MM.1S (cell line): ENCODE data around the gene ENTPD6.

Experiments used
- DNase-seq: peaks from one replicate; pipeline ENCODE4 v3.0.0-alpha.2; 2015
- H2AFZ ChIP-seq: fragments of 300-600 bp; sonication (generic); 2 replicates; pipeline ENCODE4 v1.6.0; 2016; ENCODE audit warnings: antibody characterized with exemption, low read length
- H3F3A ChIP-seq: fragments of 300-600 bp; sonication (generic); 2 replicates; pipeline ENCODE4 v1.6.1; 2016; ENCODE audit warnings: mild to moderate bottlenecking, antibody characterized with exemption, low read length, moderate library complexity, mixed read lengths; ENCODE audit not compliant: insufficient read depth
- H3K27ac ChIP-seq: fragments of 300-600 bp; sonication (generic); 2 replicates; pipeline ENCODE4 v1.5.1; 2016; ENCODE audit warnings: mild to moderate bottlenecking, low read length
- H3K27me3 ChIP-seq: fragments of 300-600 bp; sonication (generic); replicated peaks from 2 replicates; pipeline ENCODE4 v1.6.0; 2016; ENCODE audit warnings: low read length; ENCODE audit not compliant: insufficient read depth
- H3K36me3 ChIP-seq: fragments of 300-600 bp; sonication (generic); replicated peaks from 2 replicates; pipeline ENCODE4 v1.6.1; 2016; ENCODE audit warnings: mild to moderate bottlenecking, low read length, mixed read lengths; ENCODE audit not compliant: insufficient read depth
- H3K4me1 ChIP-seq: fragments of 300-600 bp; sonication (generic); 2 replicates; pipeline ENCODE4 v1.6.1; 2016; ENCODE audit warnings: low read length, mixed read lengths
- H3K4me2 ChIP-seq: fragments of 300-600 bp; sonication (generic); 2 replicates; pipeline ENCODE4 v1.6.0; 2016; ENCODE audit warnings: low read depth, low read length
- H3K4me3 ChIP-seq: fragments of 300-600 bp; sonication (generic); 2 replicates; pipeline ENCODE4 v1.5.1; 2016; ENCODE audit warnings: low read length, mixed read lengths
- H3K79me2 ChIP-seq: fragments of 300-600 bp; sonication (generic); 2 replicates; pipeline ENCODE4 v1.6.1; 2016; ENCODE audit warnings: mixed run types, low read length, mixed read lengths
- H3K9ac ChIP-seq: fragments of 300-600 bp; sonication (generic); 2 replicates; pipeline ENCODE4 v1.6.1; 2016; ENCODE audit warnings: low read length, mixed read lengths
- H3K9me2 ChIP-seq: fragments of 300-600 bp; sonication (generic); replicated peaks from 2 replicates; pipeline ENCODE4 v1.6.1; 2016; ENCODE audit warnings: mild to moderate bottlenecking, low read length, mixed read lengths; ENCODE audit not compliant: insufficient read depth
- H3K9me3 ChIP-seq: fragments of 300-600 bp; sonication (generic); replicated peaks from 2 replicates; pipeline ENCODE4 v1.6.1; 2016; ENCODE audit warnings: mild to moderate bottlenecking, low read length, mixed read lengths; ENCODE audit not compliant: insufficient read depth
- H4K20me1 ChIP-seq: fragments of 300-600 bp; sonication (generic); 2 replicates; pipeline ENCODE4 v1.6.1; 2016; ENCODE audit warnings: mild to moderate bottlenecking, low read length, moderate library complexity, mixed read lengths; ENCODE audit not compliant: insufficient read depth
- EZH2 ChIP-seq: fragments of 300-600 bp; sonication (generic); optimal IDR thresholded peaks from 2 replicates; pipeline ENCODE3; 2017; ENCODE audit warnings: low read depth, mild to moderate bottlenecking, antibody characterized with exemption, low read length, mixed read lengths
- EZH2phosphoT487 ChIP-seq: fragments of 300-600 bp; sonication (generic); IDR thresholded peaks from 2 replicates; pipeline ENCODE4 v1.6.1; 2018; ENCODE audit warnings: antibody characterized with exemption, low read length
- TF ChIP-seq, protein P1 (sequence below): fragments of 300-600 bp; sonication (generic); IDR thresholded peaks from 2 replicates; pipeline ENCODE4 v1.5.1; 2016; ENCODE audit warnings: antibody characterized with exemption, low read length, mixed read lengths

Gene ENTPD6

DNA sequence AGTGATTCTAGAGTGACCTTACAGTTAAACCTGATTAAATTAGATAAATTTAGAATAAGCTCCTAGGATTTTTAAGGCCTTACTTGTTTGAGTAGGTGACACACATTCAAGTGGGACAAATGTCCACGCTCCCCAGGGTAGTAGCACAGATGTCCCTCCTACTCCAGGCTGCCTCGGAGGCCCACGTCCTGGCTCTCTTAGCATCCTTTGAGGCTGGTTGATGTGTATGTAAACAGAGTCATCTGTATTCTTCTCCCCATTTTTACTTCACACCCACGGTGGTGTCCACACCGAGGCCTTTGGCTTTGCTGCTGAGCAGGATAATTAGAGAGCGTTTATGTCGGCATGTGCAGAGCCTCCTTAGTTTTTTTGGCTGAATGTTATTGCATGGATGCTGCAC lies 15.8 kb downstream of the ENTPD6 start:
- H3K9me2 ChIP-seq = no peaks in the 10 kb centered on the region
- H3K79me2 ChIP-seq = peaks cover 22% of the 10 kb centered on the region
- H3K4me2 ChIP-seq = no peak overlapping the region
- no peak overlapping the region for H3K27ac ChIP-seq
- H3K4me1 ChIP-seq = no peaks in the 10 kb centered on the region
- H3K9me3 ChIP-seq = no peaks in the 10 kb centered on the region
- no peak for DNase-seq
- H3F3A ChIP-seq = no peaks in the 10 kb centered on the region
- no peaks in the 10 kb centered on the region for H3K27me3 ChIP-seq
- no peak overlapping the region for H3K4me3 ChIP-seq
- H4K20me1 ChIP-seq = no peaks in the 10 kb centered on the region
- H2AFZ ChIP-seq = no peak overlapping the region
- H3K36me3 ChIP-seq = peaks cover 4% of the 10 kb centered on the region; the same call in 1 of the 2 replicates
- H3K9ac ChIP-seq = no peak overlapping the region
- no peak for TF ChIP-seq EZH2phosphoT487
- TF ChIP-seq, protein P1, sequence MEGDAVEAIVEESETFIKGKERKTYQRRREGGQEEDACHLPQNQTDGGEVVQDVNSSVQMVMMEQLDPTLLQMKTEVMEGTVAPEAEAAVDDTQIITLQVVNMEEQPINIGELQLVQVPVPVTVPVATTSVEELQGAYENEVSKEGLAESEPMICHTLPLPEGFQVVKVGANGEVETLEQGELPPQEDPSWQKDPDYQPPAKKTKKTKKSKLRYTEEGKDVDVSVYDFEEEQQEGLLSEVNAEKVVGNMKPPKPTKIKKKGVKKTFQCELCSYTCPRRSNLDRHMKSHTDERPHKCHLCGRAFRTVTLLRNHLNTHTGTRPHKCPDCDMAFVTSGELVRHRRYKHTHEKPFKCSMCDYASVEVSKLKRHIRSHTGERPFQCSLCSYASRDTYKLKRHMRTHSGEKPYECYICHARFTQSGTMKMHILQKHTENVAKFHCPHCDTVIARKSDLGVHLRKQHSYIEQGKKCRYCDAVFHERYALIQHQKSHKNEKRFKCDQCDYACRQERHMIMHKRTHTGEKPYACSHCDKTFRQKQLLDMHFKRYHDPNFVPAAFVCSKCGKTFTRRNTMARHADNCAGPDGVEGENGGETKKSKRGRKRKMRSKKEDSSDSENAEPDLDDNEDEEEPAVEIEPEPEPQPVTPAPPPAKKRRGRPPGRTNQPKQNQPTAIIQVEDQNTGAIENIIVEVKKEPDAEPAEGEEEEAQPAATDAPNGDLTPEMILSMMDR = no peak
- no peak for TF ChIP-seq EZH2

DNA sequence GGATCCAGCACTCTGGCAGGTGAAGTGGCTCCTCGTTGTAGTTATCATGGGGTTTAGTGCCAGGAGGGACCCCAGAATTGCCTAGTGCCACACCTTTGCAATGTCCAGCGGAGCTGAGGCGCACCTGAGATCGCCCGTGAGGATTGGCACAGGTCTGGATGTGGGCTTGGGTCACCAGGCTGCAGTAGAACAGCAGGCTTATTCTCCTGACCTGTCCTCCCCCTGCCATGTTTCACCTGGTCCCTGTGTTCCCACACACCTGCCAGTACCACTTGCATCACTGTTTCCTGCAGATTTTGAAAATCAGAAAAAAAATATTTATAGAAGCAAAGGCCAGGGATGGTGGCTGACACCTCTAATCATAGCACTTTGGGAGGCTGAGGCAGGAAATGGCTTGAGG lies 16.7 kb downstream of the ENTPD6 start:
- no peak overlapping the region for H3K4me3 ChIP-seq
- H3K27ac ChIP-seq = no peak overlapping the region
- H3K9me3 ChIP-seq = no peaks in the 10 kb centered on the region
- no peak overlapping the region for H3K4me2 ChIP-seq
- H3K79me2 ChIP-seq = peaks cover 13% of the 10 kb centered on the region
- H3F3A ChIP-seq = no peaks in the 10 kb centered on the region
- no peak overlapping the region for H2AFZ ChIP-seq
- DNase-seq = no peak
- TF ChIP-seq, protein P1 = no peak
- no peak for TF ChIP-seq EZH2phosphoT487
- no peak for TF ChIP-seq EZH2
- no peaks in the 10 kb centered on the region for H3K9me2 ChIP-seq
- no peak overlapping the region for H3K9ac ChIP-seq
- no peaks in the 10 kb centered on the region for H3K4me1 ChIP-seq
- H3K36me3 ChIP-seq = peaks cover 4% of the 10 kb centered on the region; the same call in 1 of the 2 replicates
- no peaks in the 10 kb centered on the region for H3K27me3 ChIP-seq
- H4K20me1 ChIP-seq = no peaks in the 10 kb centered on the region

DNA sequence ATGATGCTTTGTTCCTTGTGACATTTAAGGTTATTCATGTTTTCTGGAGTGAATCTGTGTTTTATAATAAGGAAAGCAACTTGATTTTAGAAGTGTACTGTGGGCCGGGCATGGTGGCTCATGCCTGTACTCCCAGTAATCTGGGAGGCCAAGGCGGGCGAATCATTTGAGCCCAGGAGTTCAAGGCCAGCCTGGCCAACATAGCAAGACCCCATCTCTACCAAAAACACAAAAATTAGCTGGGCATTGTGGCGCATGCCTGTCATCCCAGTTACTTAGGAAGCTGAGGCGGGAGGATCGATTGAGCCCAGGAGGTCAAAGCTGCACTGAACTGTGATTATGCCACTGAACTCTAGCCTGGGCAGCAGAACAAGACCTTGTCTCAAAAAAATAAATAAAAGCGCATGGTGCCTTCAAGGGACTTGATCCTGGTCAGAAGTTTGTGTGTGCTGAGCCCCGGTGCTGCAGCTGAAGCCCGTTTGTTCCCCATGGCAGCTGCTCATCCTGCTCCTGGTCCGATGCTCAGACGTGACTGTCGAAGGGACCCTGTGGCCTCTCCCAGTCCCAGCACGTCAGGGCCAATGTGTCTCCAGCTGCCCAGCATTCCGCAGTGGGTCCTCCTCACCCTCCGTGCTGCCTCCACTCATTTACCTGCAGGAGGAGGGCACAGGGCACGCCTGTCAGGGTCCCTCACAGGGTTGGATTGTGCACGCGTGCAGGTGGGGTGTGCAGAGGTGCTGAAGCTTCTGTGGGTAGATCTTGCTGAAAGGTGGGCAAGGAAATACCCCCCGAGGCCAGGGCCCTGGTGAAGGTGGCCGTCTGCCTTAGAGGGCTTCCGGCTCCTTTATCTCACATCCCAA lies 18.3 kb downstream of the ENTPD6 start:
- H3K36me3 ChIP-seq = peaks cover 6% of the 10 kb centered on the region; the same call in 1 of the 2 replicates
- no peaks in the 10 kb centered on the region for H3K4me1 ChIP-seq
- H3K4me3 ChIP-seq = no peak overlapping the region
- H3K9me3 ChIP-seq = no peaks in the 10 kb centered on the region
- no peak for DNase-seq
- H3K9me2 ChIP-seq = no peaks in the 10 kb centered on the region
- H3K27ac ChIP-seq = no peak overlapping the region
- H3K9ac ChIP-seq = no peak overlapping the region
- no peaks in the 10 kb centered on the region for H3K27me3 ChIP-seq
- peaks cover 4% of the 10 kb centered on the region; the same call in 1 of the 2 replicates for H3K79me2 ChIP-seq
- H4K20me1 ChIP-seq = no peaks in the 10 kb centered on the region
- no peak overlapping the region for H2AFZ ChIP-seq
- no peak for TF ChIP-seq EZH2phosphoT487
- TF ChIP-seq EZH2 = no peak
- TF ChIP-seq, protein P1 = no peak
- H3F3A ChIP-seq = no peaks in the 10 kb centered on the region
- H3K4me2 ChIP-seq = no peak overlapping the region
